Tibial nerve (tissue), 4 donors: ENCODE results near the gene HMCN2. TPM values are rescaled to one million over a fixed set of nuclear protein-coding genes. Genes with fewer than 3 reads are reported as not detected.

Source experiments
- DNase-seq, 2 donors: peaks; one replicate each; pipeline ENCODE4 v3.0.0-alpha.2; 2019; ENCODE audit warnings: low spot score in 2 of 2
- H3K27ac ChIP-seq, 4 donors: fragments of 200-600 bp; sonication (generic) in 3 of 4; one replicate each; pipeline ENCODE4 v1.5.1; 2017 to 2019; ENCODE audit warnings: mild to moderate bottlenecking in 1 of 4
- H3K27me3 ChIP-seq, 2 donors: fragments of 200-600 bp; sonication (generic) in 1 of 2; one replicate each; pipeline versions ENCODE4 v1.5.1 to v1.6.0; 2017 to 2019
- H3K36me3 ChIP-seq, 3 donors: fragments of 200-600 bp; sonication (generic); one replicate each; pipeline ENCODE4 v1.5.1; 2018 to 2019
- H3K4me1 ChIP-seq, 4 donors: fragments of 200-600 bp; sonication (generic) in 3 of 4; one replicate each; pipeline ENCODE4 v1.5.1; 2017 to 2019
- H3K4me3 ChIP-seq, 4 donors: fragments of 200-600 bp; sonication (generic) in 3 of 4; one replicate each; pipeline ENCODE4 v1.5.1; 2017 to 2019; ENCODE audit warnings: mild to moderate bottlenecking in 1 of 4, moderate library complexity in 1 of 4
- H3K9me3 ChIP-seq, 4 donors: fragments of 200-600 bp; sonication (generic) in 3 of 4; one replicate each; pipeline ENCODE4 v1.5.1; 2017 to 2019
- CTCF ChIP-seq, 5 experiments: fragments of 200-600 bp in 3 of 5; fragments of 450-650 bp in 2 of 5; sonication (generic) in 3 of 5; IDR thresholded peaks; one replicate each; pipeline ENCODE4 v1.5.1; 2016 to 2019; ENCODE audit warnings: antibody characterized with exemption in 5 of 5, mild to moderate bottlenecking in 3 of 5, moderate library complexity in 2 of 5
- EP300 ChIP-seq, 2 donors: sonication (generic); formaldehyde crosslinking; IDR thresholded peaks; one replicate each; pipeline ENCODE4 v1.6.1; 2017; ENCODE audit warnings: antibody characterized with exemption in 2 of 2, mild to moderate bottlenecking in 1 of 2
- POLR2A ChIP-seq, 2 donors: fragments of 450-650 bp; IDR thresholded peaks; one replicate each; pipeline ENCODE4 v1.6.1; 2017; ENCODE audit warnings: antibody characterized with exemption in 2 of 2, mild to moderate bottlenecking in 2 of 2, moderate library complexity in 2 of 2
- WGBS, 2 donors: methylation state at CpG; one replicate each; pipeline ENCODE4 v1.1.5; 2018; 5-methylcytosine and 5-hydroxymethylcytosine counted together
- total RNA-seq, 4 donors: library from RNA; depleted of rRNA; stranded (reverse); fragments of >200 nt; gene quantifications; one replicate each; pipeline ENCODE4 v1.1.0, GENCODE V29; 2016

The HMCN2 gene
- total RNA-seq, 4 donors from 2014 or later, result 0.90 to 53.7 (median 20.3) TPM

- TF ChIP-seq CTCF (IDR thresholded peaks at IDR 0.05) (no peak), POLR2A (IDR thresholded peaks at IDR 0.05) (no peak), EP300 (IDR thresholded peaks at IDR 0.05) (no peak)
- Histone ChIP-seq H3K4me1 (peaks cover 0 to 20% (median 8%) of the 10 kb centered on the region in 4 donors), H3K27me3 (peaks cover 0 to 15% of the 10 kb centered on the region in 2 donors), H3K9me3 (peaks cover 0 to 31% (median 0%) of the 10 kb centered on the region in 4 donors), H3K27ac (no peak overlapping the region), H3K36me3 (no peaks in the 10 kb centered on the region), H3K4me3 (no peak overlapping the region)
- 95 to 100% methylated on average over 1 of the region's 1 CpG for WGBS, 2 donors
- no peak for DNase-seq
These were observed 175.5 kb downstream of the HMCN2 start for GRCh38 chr9:130441031-130441430.

- Histone ChIP-seq H3K4me1 (peaks cover 0 to 38% (median 22%) of the 10 kb centered on the region in 4 donors), H3K9me3 (peaks cover 0 to 31% (median 0%) of the 10 kb centered on the region in 4 donors), H3K36me3 (no peaks in the 10 kb centered on the region), H3K4me3 (no peak overlapping the region), H3K27ac (no peak overlapping the region), H3K27me3 (peaks cover 0 to 15% of the 10 kb centered on the region in 2 donors)
- DNase-seq, result no peak
- 83 to 85% methylated on average over 6 to 7 of the region's 9 CpGs for WGBS, 2 donors
- TF ChIP-seq CTCF (IDR thresholded peaks at IDR 0.05), result no peak
- no peak for TF ChIP-seq POLR2A (IDR thresholded peaks at IDR 0.05)
- TF ChIP-seq EP300 (IDR thresholded peaks at IDR 0.05), result no peak
These were observed 177.3 kb downstream of the HMCN2 start for GRCh38 chr9:130442746-130443455.

GRCh38 chr9:130443456-130443801, 177.9 kb downstream of the HMCN2 start:
- Histone ChIP-seq H3K36me3 (no peaks in the 10 kb centered on the region), H3K27ac (no peak overlapping the region), H3K4me3 (no peak overlapping the region), H3K27me3 (peaks cover 0 to 15% of the 10 kb centered on the region in 2 donors), H3K4me1 (peaks cover 0 to 44% (median 23%) of the 10 kb centered on the region in 4 donors), H3K9me3 (peaks cover 0 to 31% (median 0%) of the 10 kb centered on the region in 4 donors)
- TF ChIP-seq CTCF (IDR thresholded peaks at IDR 0.05) (no peak), POLR2A (IDR thresholded peaks at IDR 0.05) (no peak), EP300 (IDR thresholded peaks at IDR 0.05) (no peak)
- 79 to 80% methylated on average over 6 of the region's 6 CpGs for WGBS, 2 donors
- DNase-seq, result no peak

GRCh38 chr9:130443840-130444492, 178.4 kb downstream of the HMCN2 start:
- no peaks in the 10 kb centered on the region for H3K36me3 ChIP-seq
- TF ChIP-seq POLR2A (IDR thresholded peaks at IDR 0.05) (no peak), CTCF (IDR thresholded peaks at IDR 0.05) (no peak), EP300 (IDR thresholded peaks at IDR 0.05) (no peak)
- 44 to 45% methylated on average over 12 of the region's 14 CpGs for WGBS, 2 donors
- peaks cover 0 to 10% of the 10 kb centered on the region in 2 donors for H3K27me3 ChIP-seq
- H3K4me1 ChIP-seq, result peaks cover 0 to 44% (median 23%) of the 10 kb centered on the region in 4 donors
- peak overlapping the region in 3 of 4 donors; percentile 67 to 82 (median 72) for H3K27ac ChIP-seq
- peak overlapping the region in 1 of 4 donors; percentile 56 for H3K4me3 ChIP-seq
- H3K9me3 ChIP-seq, result peaks cover 0 to 31% (median 0%) of the 10 kb centered on the region in 4 donors
- DNase-seq, result peak in 1 of 2 donors; percentile 28
